PFSK-1 (cell line): ENCODE results near the gene TTF1.

Source experiments
- FOXP2 ChIP-seq: optimal IDR thresholded peaks from 2 replicates; pipeline ENCODE3; 2011; ENCODE audit warnings: borderline replicate concordance, control low read depth, inconsistent platforms; ENCODE audit not compliant: insufficient read depth; ENCODE audit errors: extremely low read length, extremely low read depth
- POLR2AphosphoS5 ChIP-seq: IDR thresholded peaks from 2 replicates; pipeline ENCODE4 v1.6.1; 2012; ENCODE audit warnings: low read depth, mild to moderate bottlenecking, control low read depth, low read length, moderate library complexity
- SIN3A ChIP-seq: IDR thresholded peaks from 2 replicates; pipeline ENCODE4 v1.6.1; 2012; ENCODE audit warnings: mild to moderate bottlenecking, low read length, moderate library complexity, borderline replicate concordance; ENCODE audit not compliant: insufficient read depth
- TAF1 ChIP-seq: IDR thresholded peaks from 2 replicates; pipeline ENCODE4 v1.6.1; 2012; ENCODE audit warnings: low read length, control low read depth, borderline replicate concordance; ENCODE audit not compliant: insufficient read depth
- TF ChIP-seq, protein P1 (sequence below), 2 experiments: IDR thresholded peaks; 2 replicates each; pipeline versions ENCODE4 v1.6.1 to v1.8.0; 2011 to 2012; ENCODE audit warnings: low read depth in 2 of 2, low read length in 2 of 2, control low read depth in 1 of 2, inconsistent platforms in 1 of 2, mild to moderate bottlenecking in 1 of 2, moderate library complexity in 1 of 2; ENCODE audit not compliant: insufficient read depth in 1 of 2

The TTF1 gene

DNA sequence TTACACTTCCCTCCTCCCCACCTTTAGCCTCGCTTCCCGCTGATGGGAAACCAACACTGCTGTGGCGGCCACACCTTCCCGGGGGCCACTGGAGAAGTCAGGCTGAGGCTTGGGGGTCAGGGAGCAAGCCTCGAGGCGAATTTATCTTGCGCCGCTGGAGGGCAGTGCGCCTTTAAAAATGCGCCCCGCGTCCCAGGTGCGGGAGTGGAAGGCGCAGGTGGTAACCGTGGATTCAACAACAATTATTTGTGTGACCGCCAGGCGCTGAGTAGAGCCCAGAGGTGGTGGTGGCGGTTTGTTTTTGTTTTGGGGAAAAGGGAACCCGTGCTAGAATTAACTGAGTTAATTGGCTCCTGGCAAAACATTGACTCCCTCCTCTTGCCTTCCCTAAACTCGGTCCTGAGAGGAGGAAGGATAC is 4.5 kb upstream of the TTF1 start:
- no peak for TF ChIP-seq TAF1
- TF ChIP-seq, protein P1, sequence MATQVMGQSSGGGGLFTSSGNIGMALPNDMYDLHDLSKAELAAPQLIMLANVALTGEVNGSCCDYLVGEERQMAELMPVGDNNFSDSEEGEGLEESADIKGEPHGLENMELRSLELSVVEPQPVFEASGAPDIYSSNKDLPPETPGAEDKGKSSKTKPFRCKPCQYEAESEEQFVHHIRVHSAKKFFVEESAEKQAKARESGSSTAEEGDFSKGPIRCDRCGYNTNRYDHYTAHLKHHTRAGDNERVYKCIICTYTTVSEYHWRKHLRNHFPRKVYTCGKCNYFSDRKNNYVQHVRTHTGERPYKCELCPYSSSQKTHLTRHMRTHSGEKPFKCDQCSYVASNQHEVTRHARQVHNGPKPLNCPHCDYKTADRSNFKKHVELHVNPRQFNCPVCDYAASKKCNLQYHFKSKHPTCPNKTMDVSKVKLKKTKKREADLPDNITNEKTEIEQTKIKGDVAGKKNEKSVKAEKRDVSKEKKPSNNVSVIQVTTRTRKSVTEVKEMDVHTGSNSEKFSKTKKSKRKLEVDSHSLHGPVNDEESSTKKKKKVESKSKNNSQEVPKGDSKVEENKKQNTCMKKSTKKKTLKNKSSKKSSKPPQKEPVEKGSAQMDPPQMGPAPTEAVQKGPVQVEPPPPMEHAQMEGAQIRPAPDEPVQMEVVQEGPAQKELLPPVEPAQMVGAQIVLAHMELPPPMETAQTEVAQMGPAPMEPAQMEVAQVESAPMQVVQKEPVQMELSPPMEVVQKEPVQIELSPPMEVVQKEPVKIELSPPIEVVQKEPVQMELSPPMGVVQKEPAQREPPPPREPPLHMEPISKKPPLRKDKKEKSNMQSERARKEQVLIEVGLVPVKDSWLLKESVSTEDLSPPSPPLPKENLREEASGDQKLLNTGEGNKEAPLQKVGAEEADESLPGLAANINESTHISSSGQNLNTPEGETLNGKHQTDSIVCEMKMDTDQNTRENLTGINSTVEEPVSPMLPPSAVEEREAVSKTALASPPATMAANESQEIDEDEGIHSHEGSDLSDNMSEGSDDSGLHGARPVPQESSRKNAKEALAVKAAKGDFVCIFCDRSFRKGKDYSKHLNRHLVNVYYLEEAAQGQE (IDR thresholded peaks at IDR 0.05; ENCODE audit: insufficient read depth in 1 of 2, low read depth in 2 of 2, low read length in 2 of 2) = no peak

DNA sequence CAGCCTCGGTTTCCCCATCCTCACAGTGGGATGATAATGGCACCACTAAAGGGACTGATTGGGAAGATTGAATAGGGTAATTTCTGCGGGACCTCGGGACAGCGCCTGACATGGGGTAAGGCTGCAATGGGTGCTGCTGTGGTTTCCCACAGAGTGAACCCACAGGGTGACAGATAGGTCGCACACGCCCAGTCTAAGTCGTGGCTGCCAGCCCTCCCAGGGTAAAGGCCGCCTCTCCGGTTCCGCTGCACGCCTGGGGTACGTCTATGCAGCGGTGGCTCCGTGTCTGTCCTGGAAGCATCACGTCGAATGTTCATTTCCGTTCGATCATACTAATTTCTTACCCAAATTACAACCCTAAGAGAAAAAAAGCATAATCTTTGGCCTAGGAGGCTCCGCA is 4.0 kb upstream of the TTF1 start:
- TF ChIP-seq SIN3A (no peak), POLR2AphosphoS5 (no peak), FOXP2 (no peak), TAF1 (no peak)
- TF ChIP-seq, protein P1 (IDR thresholded peaks at IDR 0.05; ENCODE audit: insufficient read depth in 1 of 2, low read depth in 2 of 2, low read length in 2 of 2) = no peak

DNA sequence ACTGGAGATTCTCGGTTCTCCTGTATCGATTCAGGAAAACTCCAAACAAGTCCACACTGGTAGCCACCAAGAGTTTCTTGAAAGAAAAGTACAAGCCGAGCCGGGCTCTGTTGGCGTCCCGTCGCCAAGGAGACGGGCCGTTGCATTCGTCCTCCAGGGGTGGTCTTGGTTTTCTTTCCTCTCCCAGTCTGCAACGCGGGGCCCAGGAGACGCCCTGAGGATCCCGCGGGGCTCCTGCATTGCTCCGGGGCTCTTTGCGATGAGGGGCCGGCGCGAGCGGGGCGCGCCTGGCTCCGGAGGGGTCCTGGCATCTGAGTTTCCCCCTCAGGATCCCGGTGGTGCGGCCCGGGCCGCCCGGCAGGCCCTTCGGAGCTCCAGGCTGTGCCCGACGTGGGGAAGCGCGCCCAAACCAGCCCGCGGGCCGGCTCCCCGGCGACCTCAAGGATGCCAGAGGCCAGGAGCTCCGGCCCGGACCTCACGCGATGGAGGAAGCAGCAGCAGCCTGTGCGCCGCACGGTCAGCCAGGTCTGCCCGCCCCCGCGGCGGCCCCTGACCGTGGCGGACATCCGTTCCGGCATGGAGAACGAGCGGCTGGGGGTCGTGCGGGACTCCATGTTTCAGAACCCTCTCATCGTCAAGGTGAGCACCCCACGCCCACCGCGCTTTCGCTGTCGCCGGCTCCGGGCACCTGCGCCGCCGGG is 3.3 kb upstream of the TTF1 start, which contains the start of gene CFAP77:
Gene CFAP77 (plus strand): TSS at position 384 of the 701 bp plus-strand sequence. CDS start 61 bp downstream, at position 445.
- TF ChIP-seq, protein P1 (IDR thresholded peaks at IDR 0.05; ENCODE audit: insufficient read depth in 1 of 2, low read depth in 2 of 2, low read length in 2 of 2) = no peak
- TF ChIP-seq SIN3A = no peak
- no peak for TF ChIP-seq TAF1
- no peak for TF ChIP-seq POLR2AphosphoS5

DNA sequence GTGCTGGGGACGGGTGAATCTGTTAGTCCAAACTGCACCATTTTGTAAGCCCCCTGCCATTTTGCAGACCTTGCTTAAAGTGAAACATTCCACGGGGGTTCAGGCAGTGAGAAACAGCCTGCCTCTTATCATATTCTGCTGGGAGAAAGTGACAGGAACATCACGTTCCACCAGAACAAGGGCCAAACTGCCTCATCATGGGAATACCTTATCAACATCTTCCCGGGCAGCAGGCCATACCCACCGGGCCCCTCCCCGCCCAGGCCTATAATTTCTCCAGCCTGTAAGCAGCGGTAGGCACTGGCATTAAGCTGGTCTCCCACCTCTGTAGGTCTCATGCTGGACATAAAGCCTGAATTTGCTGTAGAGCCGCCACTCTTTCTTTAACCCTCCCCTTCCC is 1.9 kb upstream of the TTF1 start:
- TF ChIP-seq SIN3A (no peak), POLR2AphosphoS5 (no peak), TAF1 (no peak), FOXP2 (no peak)
- TF ChIP-seq, protein P1 (IDR thresholded peaks at IDR 0.05; ENCODE audit: insufficient read depth in 1 of 2, low read depth in 2 of 2, low read length in 2 of 2) = no peak

DNA sequence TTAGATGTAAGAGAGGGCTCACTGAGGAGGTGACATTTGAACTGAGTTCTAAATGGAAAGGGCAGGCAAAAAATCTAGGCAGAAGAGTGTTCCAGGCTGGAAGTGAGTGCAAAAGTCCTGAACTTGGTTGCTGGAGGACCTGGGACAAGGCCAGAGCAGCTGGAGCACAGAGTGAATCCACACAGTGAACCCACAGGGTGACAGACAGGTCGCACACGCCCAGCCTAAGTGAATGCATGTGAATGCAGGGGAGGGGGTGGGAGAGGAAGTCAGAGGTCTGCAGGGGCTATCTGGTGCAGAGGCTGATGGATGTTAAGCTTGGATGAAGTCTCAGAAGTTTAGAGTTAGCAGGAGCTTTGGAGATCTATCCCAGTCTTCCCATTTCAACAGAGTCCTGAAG is 556 bp upstream of the TTF1 start:
- TF ChIP-seq SIN3A (no peak), TAF1 (no peak), POLR2AphosphoS5 (no peak), FOXP2 (no peak)
- TF ChIP-seq, protein P1 (IDR thresholded peaks at IDR 0.05; ENCODE audit: insufficient read depth in 1 of 2, low read depth in 2 of 2, low read length in 2 of 2) = no peak
